ENCODE data around the gene NAPSA. TPM values are rescaled to one million over a fixed set of nuclear protein-coding genes. Genes with fewer than 3 reads are reported as not detected.
A peak's percentile ranks its signal among the peaks of the same experiment; 100 is the strongest.

NAPSA gene
- total and polyA plus RNA-seq, 9 of the 15 experiments (the other 6 are each of a cell fraction or from before 2014, with no cell fraction given), result 0.25 to 1.9 (median 0.69) TPM

- TF ChIP-seq ELK1 (CRISPR knock-in tag; IDR thresholded peaks at IDR 0.05), result no peak
- TF ChIP-seq SOX6 (IDR thresholded peaks at IDR 0.05), result no peak
- TF ChIP-seq CXXC5 (CRISPR knock-in tag; IDR thresholded peaks at IDR 0.05), result peak; percentile 94
- no peak for TF ChIP-seq UBTF (IDR thresholded peaks at IDR 0.05; ENCODE audit: borderline replicate concordance in 1 of 2, low read depth in 2 of 2, low read length in 2 of 2)
- 0 out of 2 replicates have a peak, but pooled peaks have one; percentile 50 for TF ChIP-seq ZNF561 (CRISPR knock-in tag; conservative IDR thresholded peaks at IDR 0.05)
- peak; percentile 90 for TF ChIP-seq ELF4 (CRISPR knock-in tag; IDR thresholded peaks at IDR 0.05)
- TF ChIP-seq CAMTA2 (CRISPR knock-in tag; conservative IDR thresholded peaks at IDR 0.05), result peak; percentile 97
- TF ChIP-seq ZNF263 (CRISPR knock-in tag; IDR thresholded peaks at IDR 0.05; ENCODE audit: borderline replicate concordance), result no peak; the same call in 1 of the 2 replicates
- TF ChIP-seq PKNOX1 (IDR thresholded peaks at IDR 0.05), result peak; percentile 42
- no peak for TF ChIP-seq CEBPZ (IDR thresholded peaks at IDR 0.05; ENCODE audit: borderline replicate concordance, low read depth, low read length)
- TF ChIP-seq PRMT5 (CRISPR knock-in tag; IDR thresholded peaks at IDR 0.05), result no peak
These were observed 18.6 kb upstream of the NAPSA start, which contains the start of gene POLD1 (continued) for GRCh38 chr19:50383852-50384684.

All from K562 (cell line).